OCI-LY3 (cell line): ENCODE results near the gene AGAP1.

Experiments
- H2AFZ ChIP-seq: fragments of 200-600, 300-600 bp; shearing (Covaris generic); 2 replicates; pipeline ENCODE4 v1.6.0; 2014; ENCODE audit warnings: antibody characterized with exemption, low read depth, low read length
- H3K27ac ChIP-seq: fragments of 200-600, 300-600 bp; sonication (generic); 2 replicates; pipeline ENCODE4 v1.5.1; 2014; ENCODE audit warnings: mild to moderate bottlenecking, low read length, moderate library complexity, mixed read lengths
- H3K27me3 ChIP-seq: fragments of 200-600, 300-600 bp; sonication (generic); 2 replicates; pipeline ENCODE4 v1.6.1; 2014; ENCODE audit warnings: low read depth, low read length, mixed read lengths
- H3K36me3 ChIP-seq: fragments of 200-600, 300-600 bp; sonication (generic); replicated peaks from 2 replicates; pipeline ENCODE3; 2014; ENCODE audit warnings: low read depth, low read length, mixed read lengths
- H3K4me1 ChIP-seq: fragments of 300-600, 200-600 bp; sonication (generic); 2 replicates; pipeline ENCODE4 v1.6.1; 2014; ENCODE audit warnings: low read length, mixed read lengths
- H3K4me2 ChIP-seq: fragments of 200-600, 300-600 bp; sonication (generic); 2 replicates; pipeline ENCODE4 v1.6.1; 2014; ENCODE audit warnings: low read length, mixed read lengths
- H3K4me3 ChIP-seq: fragments of 300-600, 200-600 bp; sonication (generic); 2 replicates; pipeline ENCODE4 v1.5.1; 2014; ENCODE audit warnings: antibody characterized with exemption, mild to moderate bottlenecking, low read length, moderate library complexity
- H3K79me2 ChIP-seq: fragments of 300-600, 200-600 bp; shearing (Covaris generic); 2 replicates; pipeline ENCODE4 v1.6.1; 2014; ENCODE audit warnings: mild to moderate bottlenecking, low read length, mixed read lengths
- H3K9ac ChIP-seq: fragments of 300-600, 200-600 bp; shearing (Covaris generic); 2 replicates; pipeline ENCODE4 v1.6.0; 2014; ENCODE audit warnings: mild to moderate bottlenecking, low read length, moderate library complexity
- H3K9me3 ChIP-seq: fragments of 200-600, 300-600 bp; shearing (Covaris generic); 2 replicates; pipeline ENCODE4 v1.6.1; 2014; ENCODE audit warnings: low read length, mixed read lengths; ENCODE audit not compliant: insufficient read depth
- H4K20me1 ChIP-seq: fragments of 200-600, 300-600 bp; sonication (generic); 2 replicates; pipeline ENCODE4 v1.6.1; 2016; ENCODE audit warnings: low read length, mixed read lengths; ENCODE audit not compliant: insufficient read depth
- EZH2phosphoT487 ChIP-seq: fragments of 200-600 bp; shearing (Covaris generic); IDR thresholded peaks from 2 replicates; pipeline ENCODE4 v1.6.1; 2018; ENCODE audit warnings: antibody characterized with exemption, mixed run types, low read depth
- TF ChIP-seq, protein P1 (sequence below): fragments of 200-600, 300-600 bp; sonication (generic); IDR thresholded peaks from 2 replicates; pipeline ENCODE4 v1.5.1; 2014; ENCODE audit warnings: antibody characterized with exemption, low read length, low read depth

Gene AGAP1

DNA sequence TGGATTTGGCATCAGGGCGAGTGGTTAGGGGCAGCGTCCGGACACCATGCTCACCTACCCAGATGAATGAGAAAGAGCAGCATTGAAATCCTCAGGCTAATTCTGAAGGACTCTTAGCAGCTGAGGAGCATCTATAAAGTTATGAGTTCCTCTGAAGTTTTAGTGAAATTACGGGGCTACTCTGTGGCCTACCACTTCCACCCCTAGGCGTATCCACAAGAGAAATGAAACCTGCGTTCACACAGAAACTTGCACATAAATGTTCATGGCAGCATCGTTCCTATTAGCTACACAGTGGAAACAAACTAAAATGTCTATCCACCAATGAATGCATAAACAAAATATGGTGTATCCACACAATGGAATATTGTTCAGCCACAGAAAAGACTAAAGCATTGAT lies 576.4 kb downstream of the AGAP1 start:
- TF ChIP-seq EZH2phosphoT487 = no peak
- TF ChIP-seq, protein P1, sequence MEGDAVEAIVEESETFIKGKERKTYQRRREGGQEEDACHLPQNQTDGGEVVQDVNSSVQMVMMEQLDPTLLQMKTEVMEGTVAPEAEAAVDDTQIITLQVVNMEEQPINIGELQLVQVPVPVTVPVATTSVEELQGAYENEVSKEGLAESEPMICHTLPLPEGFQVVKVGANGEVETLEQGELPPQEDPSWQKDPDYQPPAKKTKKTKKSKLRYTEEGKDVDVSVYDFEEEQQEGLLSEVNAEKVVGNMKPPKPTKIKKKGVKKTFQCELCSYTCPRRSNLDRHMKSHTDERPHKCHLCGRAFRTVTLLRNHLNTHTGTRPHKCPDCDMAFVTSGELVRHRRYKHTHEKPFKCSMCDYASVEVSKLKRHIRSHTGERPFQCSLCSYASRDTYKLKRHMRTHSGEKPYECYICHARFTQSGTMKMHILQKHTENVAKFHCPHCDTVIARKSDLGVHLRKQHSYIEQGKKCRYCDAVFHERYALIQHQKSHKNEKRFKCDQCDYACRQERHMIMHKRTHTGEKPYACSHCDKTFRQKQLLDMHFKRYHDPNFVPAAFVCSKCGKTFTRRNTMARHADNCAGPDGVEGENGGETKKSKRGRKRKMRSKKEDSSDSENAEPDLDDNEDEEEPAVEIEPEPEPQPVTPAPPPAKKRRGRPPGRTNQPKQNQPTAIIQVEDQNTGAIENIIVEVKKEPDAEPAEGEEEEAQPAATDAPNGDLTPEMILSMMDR = no peak
- Histone ChIP-seq H3K4me1 (no peaks in the 10 kb centered on the region), H3K79me2 (no peaks in the 10 kb centered on the region), H3K27me3 (no peaks in the 10 kb centered on the region), H3K9ac (no peak overlapping the region), H3K27ac (no peak overlapping the region), H2AFZ (no peak overlapping the region), H3K36me3 (no peaks in the 10 kb centered on the region), H3K4me2 (no peak overlapping the region), H3K4me3 (no peak overlapping the region), H4K20me1 (no peaks in the 10 kb centered on the region), H3K9me3 (no peaks in the 10 kb centered on the region)

DNA sequence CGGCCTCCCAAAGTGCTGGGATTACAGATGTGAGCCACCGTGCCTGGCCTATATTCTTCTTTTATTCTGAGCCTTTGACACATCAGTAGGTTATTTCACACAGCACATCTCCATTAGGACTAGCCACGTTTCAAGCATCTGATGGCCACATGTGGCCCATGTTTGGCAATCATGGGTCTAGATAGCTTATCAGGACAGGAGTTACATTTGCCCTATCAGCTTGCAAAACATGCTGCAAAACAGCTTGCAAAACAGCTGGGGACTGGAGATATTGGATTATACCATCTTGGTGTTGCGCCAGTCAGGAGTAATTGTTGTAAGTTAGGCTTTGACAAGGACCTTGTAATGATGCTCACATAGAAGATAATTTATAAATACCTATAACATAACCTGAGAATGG lies 579.4 kb downstream of the AGAP1 start:
- no peaks in the 10 kb centered on the region for H3K9me3 ChIP-seq
- no peak overlapping the region for H3K9ac ChIP-seq
- no peaks in the 10 kb centered on the region for H3K36me3 ChIP-seq
- no peak for TF ChIP-seq EZH2phosphoT487
- TF ChIP-seq, protein P1 = no peak
- no peaks in the 10 kb centered on the region for H4K20me1 ChIP-seq
- no peak overlapping the region for H2AFZ ChIP-seq
- no peak overlapping the region for H3K4me3 ChIP-seq
- no peak overlapping the region for H3K27ac ChIP-seq
- H3K4me2 ChIP-seq = no peak overlapping the region
- H3K4me1 ChIP-seq = no peaks in the 10 kb centered on the region
- no peaks in the 10 kb centered on the region for H3K27me3 ChIP-seq
- no peaks in the 10 kb centered on the region for H3K79me2 ChIP-seq

DNA sequence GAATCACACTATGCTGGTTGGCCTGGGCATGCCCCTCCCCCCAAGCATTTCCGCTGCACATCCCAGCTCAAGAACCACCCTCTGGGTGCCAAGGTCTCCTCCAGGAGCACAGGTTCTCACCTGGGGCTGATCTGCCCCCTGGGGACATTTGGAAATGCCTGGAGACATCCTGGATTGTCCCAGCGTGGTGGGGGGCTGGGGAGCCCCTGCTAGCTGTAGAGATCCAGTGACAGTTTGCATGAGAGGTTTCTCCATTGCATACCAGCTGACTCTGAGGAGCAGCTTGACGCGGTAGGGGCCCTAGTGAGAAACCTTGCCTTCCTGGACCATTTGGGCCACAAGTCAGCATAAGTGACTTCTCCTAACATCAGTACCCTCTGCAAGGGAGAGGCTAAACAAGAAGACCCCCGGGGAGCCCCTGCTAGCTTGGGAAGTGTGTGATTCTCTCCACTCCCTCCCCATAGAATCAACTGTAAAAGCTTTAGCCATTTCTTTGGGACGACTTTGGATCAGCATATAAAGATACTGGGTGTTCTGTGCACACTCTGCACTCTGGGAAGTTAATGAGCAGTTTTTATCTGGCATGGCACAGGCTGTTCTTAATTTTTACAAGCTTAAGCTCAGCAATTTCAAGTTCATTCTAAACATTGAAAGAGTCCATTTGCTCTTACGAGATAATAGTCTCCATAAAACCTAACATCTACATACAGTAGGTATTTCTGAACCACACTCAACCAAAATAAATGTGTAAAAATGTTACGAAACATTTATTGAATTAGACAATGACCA lies 580.2 kb downstream of the AGAP1 start:
- TF ChIP-seq, protein P1 = no peak
- no peak for TF ChIP-seq EZH2phosphoT487
- H4K20me1 ChIP-seq = no peaks in the 10 kb centered on the region
- H3K4me1 ChIP-seq = no peaks in the 10 kb centered on the region
- no peaks in the 10 kb centered on the region for H3K36me3 ChIP-seq
- no peak overlapping the region for H3K9ac ChIP-seq
- no peak overlapping the region for H3K4me2 ChIP-seq
- H3K79me2 ChIP-seq = no peaks in the 10 kb centered on the region
- no peaks in the 10 kb centered on the region for H3K27me3 ChIP-seq
- H3K27ac ChIP-seq = no peak overlapping the region
- H3K4me3 ChIP-seq = no peak overlapping the region
- no peaks in the 10 kb centered on the region for H3K9me3 ChIP-seq
- H2AFZ ChIP-seq = no peak overlapping the region

DNA sequence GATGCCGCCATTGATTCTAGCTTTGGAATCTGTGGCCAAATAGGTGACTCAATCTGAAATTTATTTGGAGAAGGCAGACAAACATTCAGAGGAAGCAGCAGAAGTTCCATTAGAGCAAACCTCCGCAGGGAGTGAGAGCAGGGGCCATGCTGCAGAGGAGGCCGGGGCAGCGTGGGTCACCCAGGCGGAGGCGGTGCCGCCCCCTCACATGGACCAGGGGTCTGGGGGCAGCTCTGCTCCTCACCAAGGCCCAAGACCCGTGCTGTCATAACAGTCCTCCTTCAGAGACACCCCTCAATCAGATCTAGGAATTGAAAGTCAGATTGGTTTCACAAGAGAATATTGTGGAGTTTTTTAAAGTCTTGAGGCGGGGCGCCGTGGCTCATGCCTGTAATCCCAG lies 582.0 kb downstream of the AGAP1 start:
- Histone ChIP-seq H3K27me3 (no peaks in the 10 kb centered on the region), H4K20me1 (no peaks in the 10 kb centered on the region), H3K9ac (no peak overlapping the region), H3K9me3 (no peaks in the 10 kb centered on the region), H3K4me2 (no peak overlapping the region), H3K4me3 (no peak overlapping the region), H3K27ac (no peak overlapping the region), H2AFZ (no peak overlapping the region), H3K79me2 (no peaks in the 10 kb centered on the region), H3K4me1 (no peaks in the 10 kb centered on the region), H3K36me3 (no peaks in the 10 kb centered on the region)
- TF ChIP-seq, protein P1 = no peak
- TF ChIP-seq EZH2phosphoT487 = no peak
